Ureter (tissue), 1 donor: ENCODE results near the gene ATP5F1D. TPM values are rescaled to one million over a fixed set of nuclear protein-coding genes. Genes with fewer than 3 reads are reported as not detected.

ENCODE experiments used
- DNase-seq: peaks from one replicate; pipeline ENCODE4 v3.0.0-alpha.2; 2020; ENCODE audit warnings: low spot score
- total RNA-seq: library from RNA; stranded (reverse); gene quantifications from one replicate; pipeline ENCODE4 v1.2.4, GENCODE V29; 2023
- donor health status: DM: yes; HTN: yes; CAD: no.

Gene ATP5F1D
- total RNA-seq, 1 donor from 2014 or later, result 144 TPM

- DNase-seq, result no peak
Observed at GRCh38 chr19:1280636-1281568, 39.4 kb downstream of the ATP5F1D start.

DNA sequence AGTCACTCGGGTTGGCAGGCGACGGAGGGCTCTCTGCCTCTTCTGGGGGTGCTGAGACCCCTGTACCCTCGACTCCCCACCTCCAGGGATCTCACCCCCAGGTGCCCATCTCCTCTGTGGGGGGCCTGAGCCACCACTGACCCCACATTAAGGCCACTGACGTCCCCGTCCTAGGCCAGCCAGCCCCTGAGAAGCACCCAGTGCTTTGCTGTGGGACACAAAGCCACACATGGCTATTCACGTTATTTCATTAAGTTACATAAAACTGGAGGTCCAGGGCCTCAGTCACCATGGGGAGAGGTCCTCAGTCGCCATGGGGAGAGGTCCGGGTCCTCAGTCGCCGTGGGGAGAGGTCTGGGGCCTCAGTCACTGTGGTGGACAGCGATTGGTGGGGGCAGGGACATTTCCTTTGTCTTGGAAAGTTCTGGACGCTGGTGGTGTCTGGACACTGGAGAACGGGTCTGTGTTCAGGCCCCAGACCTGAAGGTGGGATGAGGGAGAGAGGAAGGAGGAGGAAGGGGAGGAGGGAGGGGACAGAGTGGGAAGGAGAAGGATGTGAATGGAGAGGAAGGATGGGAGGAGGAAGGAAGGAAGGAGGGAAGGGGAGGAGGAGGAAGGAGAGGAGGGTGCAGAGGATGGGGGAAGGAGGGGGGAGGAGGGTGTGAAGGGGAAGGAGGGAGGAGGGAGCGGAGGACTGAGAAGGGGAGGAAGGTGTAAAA is 40.2 kb downstream of the ATP5F1D start:
- DNase-seq, result no peak

- DNase-seq, result no peak
Observed at GRCh38 chr19:1282588-1283206, 41.1 kb downstream of the ATP5F1D start.

GRCh38 chr19:1283207-1283916 is 41.8 kb downstream of the ATP5F1D start:
- no peak for DNase-seq

DNA sequence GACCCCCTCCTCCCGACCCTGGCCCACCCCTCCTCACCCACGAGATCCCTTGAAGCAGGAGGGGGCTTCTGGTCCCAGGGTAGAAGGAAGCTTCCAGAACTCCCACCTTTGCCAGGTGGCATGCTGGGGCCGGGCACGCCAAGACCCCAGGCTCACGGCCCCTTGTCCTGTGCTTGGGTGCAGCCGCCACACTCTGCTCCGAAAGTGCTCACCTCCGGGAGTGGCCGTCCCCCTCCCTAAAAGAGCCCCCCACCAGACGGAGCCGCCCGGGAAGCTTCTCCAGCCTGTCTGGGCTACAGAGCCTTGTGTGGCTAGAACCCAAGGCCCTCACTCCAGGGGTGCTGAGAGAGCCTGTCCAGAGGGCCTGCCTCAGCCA is 42.4 kb downstream of the ATP5F1D start:
- no peak for DNase-seq

DNA sequence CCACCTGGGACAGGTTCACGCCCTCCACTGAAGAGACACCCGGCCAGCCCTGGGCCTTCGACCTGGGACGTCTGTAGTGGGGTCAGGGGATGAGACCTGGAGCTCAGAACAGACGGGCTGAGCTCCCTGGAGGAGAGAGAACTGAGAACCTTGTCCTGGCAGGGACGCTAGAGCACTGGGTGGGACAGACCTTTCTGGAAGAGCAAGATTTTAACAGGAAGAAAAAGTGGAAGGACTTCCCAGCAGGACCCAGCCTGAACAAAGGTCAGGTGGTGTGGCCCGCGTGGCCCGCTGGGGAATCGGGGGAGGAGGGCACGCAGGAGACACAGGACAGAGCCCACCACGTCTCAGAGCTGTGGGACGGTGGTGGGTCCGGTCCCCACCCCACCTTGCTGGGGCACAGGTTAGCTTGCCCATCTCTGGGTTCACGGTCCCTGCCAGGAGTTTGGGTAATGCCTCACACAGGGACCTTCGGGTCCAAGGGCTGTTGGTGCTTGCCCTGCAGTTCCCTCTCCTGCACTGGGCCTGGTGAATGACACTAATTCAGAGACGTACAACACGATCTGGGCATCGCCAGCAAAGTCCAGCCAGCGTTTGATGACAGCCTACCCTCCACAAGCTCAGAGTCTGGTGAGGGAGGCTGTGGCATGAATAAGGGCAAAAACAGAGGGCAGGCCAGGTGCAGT is 42.9 kb downstream of the ATP5F1D start:
- no peak for DNase-seq

- DNase-seq, result no peak
Observed at GRCh38 chr19:1284979-1285736, 43.6 kb downstream of the ATP5F1D start.

- no peak for DNase-seq
Observed at GRCh38 chr19:1285737-1286360, 44.3 kb downstream of the ATP5F1D start, which contains the start of gene EFNA2. Gene EFNA2 (plus strand): TSS chr19:1285873. CDS start chr19:1286169, 296 bp downstream.

DNA sequence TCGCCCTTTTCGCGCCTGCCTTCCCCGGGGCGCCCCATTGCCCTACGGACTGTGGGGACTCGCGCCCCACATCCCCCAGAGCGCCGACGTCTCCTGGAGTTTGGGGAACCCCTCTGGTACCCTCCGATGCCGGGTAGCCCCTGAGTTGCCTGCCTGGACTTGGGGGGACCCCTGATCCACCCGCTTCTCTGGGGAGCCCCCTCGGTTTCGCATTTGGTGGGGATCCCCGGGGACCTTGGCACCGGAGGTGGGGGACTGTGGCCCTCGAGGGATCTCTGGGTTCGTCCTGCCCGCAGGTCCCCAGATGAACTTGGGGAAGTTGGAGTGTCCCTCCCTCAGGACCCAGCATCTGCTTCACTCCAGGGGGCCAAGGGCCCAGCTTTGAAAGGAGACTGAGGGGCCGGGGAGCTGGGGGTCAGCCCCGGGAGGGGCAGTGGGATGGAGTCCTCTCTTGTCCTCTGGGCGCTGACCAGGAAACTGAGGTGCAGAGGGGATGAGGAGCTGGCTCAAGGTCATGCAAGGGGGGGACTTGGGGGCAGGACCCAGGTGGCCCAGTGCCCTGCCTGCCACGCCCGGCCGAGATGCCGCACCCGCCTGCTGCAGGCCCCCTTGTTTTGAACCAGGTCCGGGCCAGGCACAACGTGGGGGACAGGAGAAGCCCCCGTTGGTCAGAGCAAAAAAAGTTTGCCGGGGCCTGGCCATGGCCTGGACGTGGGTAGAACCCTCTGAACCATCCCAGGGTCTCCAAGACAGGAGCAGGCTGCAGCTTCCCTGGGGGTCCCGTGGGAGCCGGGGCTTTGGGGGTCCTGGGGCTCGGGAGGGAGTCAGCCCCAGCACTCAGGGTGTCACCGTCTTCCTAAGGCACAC is 45.2 kb downstream of the ATP5F1D start:
- DNase-seq, result no peak

GRCh38 chr19:1287354-1288225 is 46.0 kb downstream of the ATP5F1D start:
- DNase-seq, result no peak

DNA sequence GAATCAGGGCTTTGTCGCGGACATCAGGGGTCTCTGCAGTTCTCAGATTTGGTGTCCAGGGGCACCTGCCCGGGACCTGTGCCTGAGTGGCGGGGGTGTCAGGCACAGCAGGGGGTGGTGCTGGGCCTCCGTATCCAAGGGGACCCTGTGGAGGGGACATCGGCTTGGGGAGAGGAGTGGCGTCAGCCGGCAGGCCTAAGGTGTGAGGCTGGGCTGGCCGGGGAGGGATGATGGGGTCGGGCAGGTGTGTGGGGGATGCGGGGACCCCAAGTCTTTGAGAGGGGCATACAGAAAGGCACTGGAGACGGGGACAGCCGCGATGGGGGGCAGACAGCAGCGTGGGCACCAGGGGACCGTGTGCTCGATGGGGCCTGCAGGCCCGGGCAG is 46.7 kb downstream of the ATP5F1D start:
- no peak for DNase-seq

DNA sequence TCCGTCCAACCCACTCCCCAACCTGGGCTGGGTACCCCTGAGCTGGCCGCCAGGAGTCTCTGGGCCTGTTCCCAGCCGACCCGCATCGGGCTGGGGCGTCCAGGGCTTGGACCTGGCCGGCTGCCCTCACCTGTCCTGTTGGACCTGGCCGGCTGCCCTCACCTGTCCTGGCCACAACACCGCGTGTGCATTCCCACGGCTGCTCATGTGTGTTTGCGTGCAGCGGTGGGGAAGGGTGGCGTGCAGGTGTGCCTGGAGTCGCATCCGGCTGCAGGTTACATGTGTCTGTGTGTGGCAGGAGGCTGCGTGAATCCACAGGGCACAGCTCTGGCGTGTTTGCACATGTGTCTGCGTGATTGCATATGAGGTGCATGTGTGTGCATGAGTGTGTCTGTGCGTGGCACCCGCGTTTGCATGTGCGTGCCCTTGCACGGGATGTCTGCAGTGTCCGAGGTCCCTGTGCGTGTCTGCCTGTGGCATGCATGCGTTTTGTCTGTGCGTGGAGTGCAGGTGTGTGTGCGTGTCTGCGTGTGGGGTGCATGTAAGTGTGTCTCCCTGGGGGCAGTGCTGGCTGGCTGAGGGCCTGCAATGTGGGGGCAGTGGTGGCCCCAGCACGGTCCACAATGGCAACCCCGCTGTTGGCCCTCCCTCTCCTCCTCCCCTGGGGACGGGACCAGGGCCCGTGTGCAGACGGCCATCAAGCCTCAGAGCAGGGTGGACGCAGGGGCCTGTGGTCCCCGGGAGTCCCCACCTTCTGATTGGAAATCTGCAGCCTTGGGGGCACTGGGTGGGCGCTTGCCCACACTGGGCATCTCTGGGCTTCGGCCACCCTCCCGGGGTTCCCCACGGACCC is 47.5 kb downstream of the ATP5F1D start:
- DNase-seq, result no peak

DNA sequence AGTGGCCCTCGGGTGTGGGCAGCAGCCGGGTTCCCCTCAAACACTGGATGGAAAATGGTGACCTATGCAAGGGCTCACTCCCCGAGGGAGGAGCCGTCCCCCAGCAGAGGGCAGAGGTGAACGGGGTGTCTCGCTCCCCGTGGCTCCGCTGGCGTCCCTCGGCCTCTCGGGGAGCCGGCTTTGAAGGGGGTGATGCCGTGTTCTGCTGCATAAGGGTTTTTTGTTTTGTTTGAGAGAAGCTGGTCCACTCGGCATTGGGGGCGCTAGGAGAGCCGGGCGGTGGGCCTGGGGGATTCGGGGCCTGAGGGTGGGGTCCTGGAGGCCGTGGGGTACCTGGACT is 48.1 kb downstream of the ATP5F1D start:
- DNase-seq, result no peak

GRCh38 chr19:1290196-1290702 is 48.7 kb downstream of the ATP5F1D start:
- no peak for DNase-seq

GRCh38 chr19:1290703-1291651 is 49.4 kb downstream of the ATP5F1D start:
- no peak for DNase-seq
